Measurements from ENCODE around the gene CYSTM1. TPM values are rescaled to one million over a fixed set of nuclear protein-coding genes. Genes with fewer than 3 reads are reported as not detected.

The CYSTM1 gene
- total RNA-seq, 4 donors from 2014 or later: 21.0 to 66.4 (median 37.0) TPM

DNA sequence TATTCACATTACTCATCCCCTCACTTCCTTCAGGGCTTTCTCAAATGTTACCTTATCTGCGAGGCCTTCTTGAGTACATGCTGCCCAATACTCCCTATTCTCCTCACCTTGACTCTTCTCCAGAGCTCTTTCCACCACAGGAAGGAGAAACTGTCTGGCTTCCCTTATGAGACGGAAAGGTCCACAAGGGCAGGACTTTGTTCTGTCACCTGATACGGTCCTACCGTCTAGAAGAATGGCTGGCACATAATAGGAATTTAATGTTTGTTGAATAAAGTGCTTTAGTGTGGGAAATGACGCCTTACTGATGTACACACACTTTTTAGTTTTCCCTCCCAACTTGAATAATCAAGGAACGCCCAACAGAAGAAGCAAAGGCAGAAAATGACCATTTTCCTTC lies 75.4 kb downstream of the CYSTM1 start:
- TF ChIP-seq, protein P1, sequence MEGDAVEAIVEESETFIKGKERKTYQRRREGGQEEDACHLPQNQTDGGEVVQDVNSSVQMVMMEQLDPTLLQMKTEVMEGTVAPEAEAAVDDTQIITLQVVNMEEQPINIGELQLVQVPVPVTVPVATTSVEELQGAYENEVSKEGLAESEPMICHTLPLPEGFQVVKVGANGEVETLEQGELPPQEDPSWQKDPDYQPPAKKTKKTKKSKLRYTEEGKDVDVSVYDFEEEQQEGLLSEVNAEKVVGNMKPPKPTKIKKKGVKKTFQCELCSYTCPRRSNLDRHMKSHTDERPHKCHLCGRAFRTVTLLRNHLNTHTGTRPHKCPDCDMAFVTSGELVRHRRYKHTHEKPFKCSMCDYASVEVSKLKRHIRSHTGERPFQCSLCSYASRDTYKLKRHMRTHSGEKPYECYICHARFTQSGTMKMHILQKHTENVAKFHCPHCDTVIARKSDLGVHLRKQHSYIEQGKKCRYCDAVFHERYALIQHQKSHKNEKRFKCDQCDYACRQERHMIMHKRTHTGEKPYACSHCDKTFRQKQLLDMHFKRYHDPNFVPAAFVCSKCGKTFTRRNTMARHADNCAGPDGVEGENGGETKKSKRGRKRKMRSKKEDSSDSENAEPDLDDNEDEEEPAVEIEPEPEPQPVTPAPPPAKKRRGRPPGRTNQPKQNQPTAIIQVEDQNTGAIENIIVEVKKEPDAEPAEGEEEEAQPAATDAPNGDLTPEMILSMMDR (IDR thresholded peaks at IDR 0.05): no peak
- TF ChIP-seq EP300 (IDR thresholded peaks at IDR 0.05): no peak
- no peak for TF ChIP-seq POLR2AphosphoS5 (IDR thresholded peaks at IDR 0.05)
- TF ChIP-seq POLR2A (IDR thresholded peaks at IDR 0.05): no peak
- Histone ChIP-seq H3K9me3 (no peaks in the 10 kb centered on the region), H3K4me3 (no peak overlapping the region), H3K27me3 (no peaks in the 10 kb centered on the region), H3K27ac (no peak overlapping the region), H3K4me1 (peaks cover 36% of the 10 kb centered on the region), H3K36me3 (peaks cover 21% of the 10 kb centered on the region)
- 81% methylated on average over 6 of the region's 6 CpGs for WGBS
- DNase-seq (ENCODE audit: low spot score in 2 of 2): no peak

DNA sequence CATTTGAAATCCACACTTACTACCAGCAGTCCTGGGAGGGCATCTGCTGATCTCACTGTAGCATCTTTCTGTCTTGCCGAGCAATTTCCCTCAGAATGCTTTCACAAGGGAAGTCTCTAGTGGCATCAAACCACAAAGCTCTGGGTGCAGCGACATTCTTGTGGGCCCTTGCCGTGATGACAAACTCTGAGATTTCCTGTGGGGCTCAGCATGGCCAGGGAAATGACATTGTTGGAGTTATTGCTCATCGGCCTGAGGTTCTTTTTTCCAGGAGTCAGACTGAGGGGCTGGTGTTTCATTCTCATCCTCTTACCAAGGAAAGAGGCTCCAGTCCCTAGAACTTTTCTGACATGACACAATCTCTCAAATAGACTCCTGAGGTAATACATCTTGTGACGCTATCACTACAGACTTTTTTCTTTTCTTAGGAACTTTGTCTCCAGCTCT lies 76.6 kb downstream of the CYSTM1 start:
- no peak overlapping the region for H3K27ac ChIP-seq
- H3K27me3 ChIP-seq: no peaks in the 10 kb centered on the region
- TF ChIP-seq POLR2AphosphoS5 (IDR thresholded peaks at IDR 0.05): no peak
- TF ChIP-seq POLR2A (IDR thresholded peaks at IDR 0.05): no peak
- no peak for TF ChIP-seq EP300 (IDR thresholded peaks at IDR 0.05)
- TF ChIP-seq, protein P1 (IDR thresholded peaks at IDR 0.05): no peak
- no peaks in the 10 kb centered on the region for H3K9me3 ChIP-seq
- peak in 1 of 2 donors; percentile 60 for DNase-seq (ENCODE audit: low spot score in 2 of 2)
- H3K36me3 ChIP-seq: peaks cover 14% of the 10 kb centered on the region
- WGBS: 74% methylated on average over 5 of the region's 5 CpGs
- H3K4me1 ChIP-seq: peaks cover 33% of the 10 kb centered on the region
- H3K4me3 ChIP-seq: no peak overlapping the region

DNA sequence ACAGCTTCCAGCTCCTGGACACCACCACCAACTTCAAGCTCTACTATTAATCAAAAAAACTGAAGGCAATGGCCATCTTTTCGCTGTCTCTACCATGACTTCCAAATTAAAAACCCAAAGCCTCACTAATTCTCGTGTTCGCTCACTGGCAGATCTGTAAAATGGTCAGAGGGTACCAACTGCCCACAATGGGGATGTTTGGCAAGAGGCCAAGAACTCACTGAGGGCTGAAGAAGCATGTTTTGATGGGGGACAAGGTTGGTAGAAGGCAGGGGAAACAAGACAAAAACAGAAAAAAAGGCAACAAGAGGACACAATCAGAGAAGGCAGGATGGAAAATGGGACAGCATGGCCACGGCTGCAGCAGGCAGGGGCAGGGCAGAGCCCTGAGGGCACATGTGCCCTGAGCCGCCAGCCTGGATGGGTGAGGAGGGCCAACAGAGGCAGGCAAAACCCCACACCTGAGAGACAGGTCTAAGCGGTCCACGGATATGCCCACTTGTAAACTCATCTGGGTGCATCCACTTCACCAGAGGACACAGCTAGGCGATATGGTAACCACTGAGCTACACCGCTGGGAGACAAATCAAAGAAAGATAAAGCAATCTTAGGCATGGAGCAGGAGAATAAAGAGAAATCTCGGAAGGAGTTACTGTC lies 77.6 kb downstream of the CYSTM1 start:
- no peak for TF ChIP-seq POLR2A (IDR thresholded peaks at IDR 0.05)
- no peak for TF ChIP-seq EP300 (IDR thresholded peaks at IDR 0.05)
- TF ChIP-seq, protein P1 (IDR thresholded peaks at IDR 0.05): no peak
- TF ChIP-seq POLR2AphosphoS5 (IDR thresholded peaks at IDR 0.05): no peak
- Histone ChIP-seq H3K36me3 (peaks cover 14% of the 10 kb centered on the region), H3K27ac (no peak overlapping the region), H3K4me3 (no peak overlapping the region), H3K4me1 (peaks cover 30% of the 10 kb centered on the region), H3K27me3 (no peaks in the 10 kb centered on the region), H3K9me3 (no peaks in the 10 kb centered on the region)
- 90% methylated on average over 10 of the region's 10 CpGs for WGBS
- peak in 1 of 2 donors; percentile 36 for DNase-seq (ENCODE audit: low spot score in 2 of 2)

DNA sequence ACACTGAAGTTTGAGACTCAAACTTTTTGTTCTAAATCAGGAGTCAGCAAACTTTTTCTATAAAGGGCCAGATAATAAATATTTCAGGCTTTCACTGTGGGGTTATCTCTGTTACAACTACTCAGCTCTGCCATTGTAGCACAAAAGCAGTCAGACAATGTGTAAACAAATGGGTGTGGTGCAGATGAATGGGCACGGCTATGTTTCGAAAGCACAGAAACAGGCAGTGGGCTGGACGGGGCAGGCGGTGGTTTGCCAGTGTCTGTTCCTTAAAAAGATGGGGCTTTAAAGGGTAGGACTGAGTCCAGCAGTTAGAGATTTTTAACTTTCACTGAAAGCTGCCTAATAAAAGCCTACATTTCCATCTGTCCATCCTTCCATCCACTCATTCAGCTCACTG lies 79.0 kb downstream of the CYSTM1 start:
- Histone ChIP-seq H3K4me3 (no peak overlapping the region), H3K27me3 (no peaks in the 10 kb centered on the region), H3K36me3 (peaks cover 15% of the 10 kb centered on the region), H3K9me3 (no peaks in the 10 kb centered on the region), H3K27ac (no peak overlapping the region), H3K4me1 (peaks cover 33% of the 10 kb centered on the region)
- TF ChIP-seq EP300 (IDR thresholded peaks at IDR 0.05) (no peak), POLR2A (IDR thresholded peaks at IDR 0.05) (no peak)
- 36% methylated on average over 4 of the region's 4 CpGs for WGBS
- no peak for DNase-seq (ENCODE audit: low spot score in 2 of 2)

DNA sequence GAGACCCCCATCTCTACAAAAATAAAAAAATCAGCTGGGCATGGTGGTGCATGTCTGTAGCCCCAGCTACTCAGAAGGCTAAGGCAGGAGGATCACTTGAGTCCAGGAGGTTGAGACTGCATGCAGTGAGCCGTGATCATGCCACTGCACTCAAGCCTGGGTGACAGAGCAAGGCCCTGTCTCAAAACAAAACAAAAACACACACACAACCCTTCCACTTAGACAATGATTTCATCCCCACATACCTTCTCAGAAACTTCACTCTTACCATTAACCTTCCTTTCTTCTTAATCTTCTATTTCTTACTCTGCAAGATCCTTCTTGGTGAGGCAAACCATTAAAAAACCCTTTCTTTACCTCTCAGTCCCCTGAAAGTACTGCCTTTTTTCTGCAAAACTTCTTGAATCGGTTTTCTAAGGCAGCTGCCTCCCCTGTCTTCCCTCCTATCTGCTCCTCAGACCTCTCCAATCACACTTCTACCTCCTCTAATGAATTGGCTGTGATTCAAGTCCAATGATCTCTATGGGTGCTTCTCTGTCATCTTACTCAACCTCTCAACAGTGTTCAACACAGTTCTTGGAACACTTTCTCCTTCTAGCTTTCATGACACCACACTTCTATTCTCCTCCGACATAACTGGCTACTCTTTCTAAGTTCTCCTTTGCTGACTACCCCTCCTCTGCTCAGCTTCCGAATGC lies 80.6 kb downstream of the CYSTM1 start:
- H3K4me3 ChIP-seq: no peak overlapping the region
- H3K36me3 ChIP-seq: peaks cover 5% of the 10 kb centered on the region
- H3K4me1 ChIP-seq: peaks cover 33% of the 10 kb centered on the region
- 87% methylated on average over 4 of the region's 4 CpGs for WGBS
- no peak for DNase-seq (ENCODE audit: low spot score in 2 of 2)
- TF ChIP-seq POLR2AphosphoS5 (IDR thresholded peaks at IDR 0.05) (no peak), POLR2A (IDR thresholded peaks at IDR 0.05) (no peak), EP300 (IDR thresholded peaks at IDR 0.05) (no peak)
- TF ChIP-seq, protein P1 (IDR thresholded peaks at IDR 0.05): no peak
- H3K27me3 ChIP-seq: no peaks in the 10 kb centered on the region
- no peak overlapping the region for H3K27ac ChIP-seq
- H3K9me3 ChIP-seq: no peaks in the 10 kb centered on the region

All from suprapubic skin (tissue), 4 donors.